ENCODE results near the gene SSR1.

The SSR1 gene

GRCh38 chr6:7232351-7232750, 80.6 kb downstream of the SSR1 start:
- no peak for DNase-seq (ENCODE audit: low spot score)
- TF ChIP-seq, protein P1, sequence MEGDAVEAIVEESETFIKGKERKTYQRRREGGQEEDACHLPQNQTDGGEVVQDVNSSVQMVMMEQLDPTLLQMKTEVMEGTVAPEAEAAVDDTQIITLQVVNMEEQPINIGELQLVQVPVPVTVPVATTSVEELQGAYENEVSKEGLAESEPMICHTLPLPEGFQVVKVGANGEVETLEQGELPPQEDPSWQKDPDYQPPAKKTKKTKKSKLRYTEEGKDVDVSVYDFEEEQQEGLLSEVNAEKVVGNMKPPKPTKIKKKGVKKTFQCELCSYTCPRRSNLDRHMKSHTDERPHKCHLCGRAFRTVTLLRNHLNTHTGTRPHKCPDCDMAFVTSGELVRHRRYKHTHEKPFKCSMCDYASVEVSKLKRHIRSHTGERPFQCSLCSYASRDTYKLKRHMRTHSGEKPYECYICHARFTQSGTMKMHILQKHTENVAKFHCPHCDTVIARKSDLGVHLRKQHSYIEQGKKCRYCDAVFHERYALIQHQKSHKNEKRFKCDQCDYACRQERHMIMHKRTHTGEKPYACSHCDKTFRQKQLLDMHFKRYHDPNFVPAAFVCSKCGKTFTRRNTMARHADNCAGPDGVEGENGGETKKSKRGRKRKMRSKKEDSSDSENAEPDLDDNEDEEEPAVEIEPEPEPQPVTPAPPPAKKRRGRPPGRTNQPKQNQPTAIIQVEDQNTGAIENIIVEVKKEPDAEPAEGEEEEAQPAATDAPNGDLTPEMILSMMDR (IDR thresholded peaks at IDR 0.05; ENCODE audit: extremely low read depth, missing control alignments): no peak

DNA sequence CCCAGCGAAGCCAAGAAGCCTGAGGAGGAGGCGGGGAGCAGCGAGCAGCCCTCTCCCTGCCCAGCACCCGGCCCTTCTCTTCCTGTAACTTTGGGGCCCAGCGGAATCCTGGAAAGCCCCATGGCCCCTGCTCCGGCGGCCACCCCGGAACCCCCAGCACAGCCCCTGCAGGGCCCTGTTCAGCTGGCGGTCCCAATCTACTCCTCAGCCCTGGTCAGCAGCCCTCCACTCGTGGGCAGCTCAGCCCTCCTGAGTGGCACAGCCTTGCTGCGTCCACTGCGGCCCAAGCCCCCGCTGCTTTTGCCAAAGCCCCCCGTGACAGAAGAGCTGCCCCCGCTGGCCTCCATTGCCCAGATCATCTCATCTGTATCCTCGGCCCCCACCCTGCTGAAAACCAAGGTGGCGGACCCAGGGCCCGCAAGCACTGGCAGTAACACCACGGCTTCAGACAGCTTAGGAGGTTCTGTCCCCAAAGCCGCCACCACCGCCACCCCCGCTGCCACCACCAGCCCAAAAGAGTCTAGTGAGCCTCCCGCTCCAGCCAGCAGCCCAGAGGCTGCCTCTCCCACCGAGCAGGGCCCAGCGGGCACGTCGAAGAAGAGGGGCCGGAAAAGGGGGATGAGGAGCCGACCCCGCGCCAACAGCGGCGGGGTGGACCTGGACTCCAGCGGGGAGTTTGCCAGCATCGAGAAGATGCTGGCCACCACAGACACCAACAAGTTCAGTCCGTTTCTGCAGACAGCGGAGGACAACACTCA, 81.9 kb downstream of the SSR1 start:
- DNase-seq (ENCODE audit: low spot score): no peak
- TF ChIP-seq, protein P1 (IDR thresholded peaks at IDR 0.05; ENCODE audit: extremely low read depth, missing control alignments): no peak

- TF ChIP-seq, protein P1 (IDR thresholded peaks at IDR 0.05; ENCODE audit: extremely low read depth, missing control alignments): no peak
- DNase-seq (ENCODE audit: low spot score): no peak
These were observed 82.7 kb downstream of the SSR1 start for GRCh38 chr6:7230327-7230691.

DNA sequence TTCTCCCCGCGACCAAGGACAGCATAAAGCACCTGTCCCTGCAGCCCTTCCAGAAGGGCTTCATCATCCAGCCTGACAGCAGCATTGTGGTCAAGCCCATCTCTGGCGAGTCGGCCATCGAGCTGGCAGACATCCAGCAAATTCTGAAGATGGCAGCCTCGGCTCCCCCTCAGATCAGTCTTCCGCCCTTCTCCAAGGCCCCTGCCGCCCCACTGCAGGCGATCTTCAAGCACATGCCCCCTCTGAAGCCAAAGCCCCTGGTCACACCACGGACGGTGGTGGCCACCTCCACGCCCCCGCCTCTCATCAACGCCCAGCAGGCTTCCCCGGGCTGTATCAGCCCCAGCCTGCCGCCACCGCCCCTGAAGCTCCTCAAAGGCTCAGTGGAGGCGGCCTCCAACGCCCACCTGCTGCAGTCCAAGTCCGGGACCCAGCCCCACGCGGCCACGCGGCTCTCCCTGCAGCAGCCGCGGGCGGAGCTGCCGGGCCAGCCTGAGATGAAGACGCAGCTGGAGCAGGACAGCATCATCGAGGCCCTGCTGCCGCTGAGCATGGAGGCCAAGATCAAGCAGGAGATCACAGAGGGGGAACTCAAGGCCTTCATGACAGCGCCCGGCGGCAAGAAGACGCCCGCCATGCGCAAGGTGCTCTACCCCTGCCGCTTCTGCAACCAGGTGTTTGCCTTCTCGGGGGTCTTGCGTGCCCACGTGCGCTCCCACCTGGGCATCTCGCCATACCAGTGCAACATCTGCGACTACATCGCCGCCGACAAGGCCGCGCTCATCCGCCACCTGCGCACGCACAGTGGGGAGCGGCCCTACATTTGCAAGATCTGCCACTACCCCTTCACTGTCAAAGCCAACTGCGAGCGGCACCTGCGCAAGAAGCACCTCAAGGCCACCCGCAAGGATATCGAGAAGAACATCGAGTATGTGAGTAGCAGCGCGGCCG, 83.3 kb downstream of the SSR1 start:
- no peak for DNase-seq (ENCODE audit: low spot score)
- TF ChIP-seq, protein P1 (IDR thresholded peaks at IDR 0.05; ENCODE audit: extremely low read depth, missing control alignments): no peak

DNA sequence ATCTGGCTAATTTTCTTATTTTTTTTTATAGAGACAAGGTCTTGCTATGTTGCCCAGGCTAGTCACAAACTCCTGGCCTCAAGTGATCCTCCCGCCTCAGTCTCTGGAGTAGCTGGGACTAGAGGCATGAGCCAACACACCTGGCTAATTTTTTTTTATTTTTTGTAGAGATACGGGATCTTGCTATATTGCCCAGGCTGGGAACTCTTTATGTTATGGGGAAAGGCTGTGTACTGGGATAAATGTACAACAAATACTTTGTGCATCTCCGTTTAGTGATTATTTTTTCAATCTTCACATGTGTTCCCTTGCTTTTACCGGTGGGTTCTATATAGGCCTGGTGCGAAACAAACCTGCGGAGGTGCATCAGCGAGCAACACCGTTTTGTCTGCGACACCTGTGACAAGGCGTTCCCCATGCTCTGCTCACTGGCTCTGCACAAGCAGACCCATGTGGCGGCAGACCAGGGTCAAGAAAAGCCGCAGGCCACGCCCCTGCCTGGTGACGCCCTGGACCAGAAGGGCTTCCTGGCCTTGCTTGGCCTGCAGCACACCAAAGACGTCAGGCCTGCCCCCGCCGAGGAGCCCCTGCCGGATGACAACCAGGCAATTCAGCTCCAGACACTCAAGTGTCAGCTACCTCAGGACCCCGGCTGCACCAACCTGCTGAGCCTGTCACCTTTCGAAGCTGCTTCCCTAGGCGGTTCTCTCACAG, 84.2 kb downstream of the SSR1 start:
- DNase-seq (ENCODE audit: low spot score): no peak
- TF ChIP-seq, protein P1 (IDR thresholded peaks at IDR 0.05; ENCODE audit: extremely low read depth, missing control alignments): no peak

GRCh38 chr6:7224731-7225130, 88.3 kb downstream of the SSR1 start:
- TF ChIP-seq, protein P1 (IDR thresholded peaks at IDR 0.05; ENCODE audit: extremely low read depth, missing control alignments): no peak
- DNase-seq (ENCODE audit: low spot score): no peak

Measured in GM20000 (cell line).